HepG2 (cell line): ENCODE measurements around the gene ABCC1. TPM values are rescaled to one million over a fixed set of nuclear protein-coding genes. Genes with fewer than 3 reads are reported as not detected.

Experiments
- ATAC-seq: fragments of 200-7000 bp; cut with Tn5 transposase; 3 replicates; pipeline ENCODE4 v1.9.1; 2020; ENCODE audit warnings: mild to moderate bottlenecking, moderate library complexity
- BruUV-seq: library from RNA; stranded (reverse); fragments of 400-500 nt; replicated peaks from 2 replicates; lab custom pipeline; 2021; lab: Mats Ljungman, UMichigan
- CTCF ChIA-PET: fragments of 300-600 bp; formaldehyde crosslinking; extraction: SDS; loops from one replicate; lab custom pipeline; 2021; ENCODE audit warnings: low total read pairs, inconsistent platforms, low intra/inter-chr PET ratio; lab: Yijun Ruan, JAX
- POLR2A ChIA-PET: fragments of 350-600 bp; sonication (Branson Sonifier 250); formaldehyde crosslinking; loops from one replicate; lab custom pipeline; 2020; ENCODE audit warnings: antibody characterized with exemption, inconsistent platforms; lab: Yijun Ruan, JAX
- DNase-seq: peaks from one replicate; pipeline ENCODE4 v3.0.0-alpha.2; 2015; ENCODE audit warnings: low spot score
- FAIRE-seq: peaks from 3 replicates; lab custom pipeline; 2011; peaks lifted over from hg19 to GRCh38; lab: Jason Lieb, UNC
- H2AFZ ChIP-seq: one replicate; pipeline ENCODE4 v1.6.1; 2011; ENCODE audit warnings: low read length, inconsistent platforms
- H3K27ac ChIP-seq: fragments of 300-600 bp; 3 replicates; pipeline ENCODE4 v1.8.0; 2011; ENCODE audit warnings: mixed run types, mild to moderate bottlenecking, mixed read lengths, low read length, inconsistent platforms; ENCODE audit not compliant: insufficient read depth; ENCODE audit errors: extremely low read length
- H3K27me3 ChIP-seq, 2 experiments: fragments of 200-600 bp in 1 of 2; 2 replicates in 1 of 2; 3 replicates in 1 of 2; pipeline versions ENCODE4 v1.6.0 to v1.8.0; 2011; ENCODE audit warnings: low read length in 2 of 2, mild to moderate bottlenecking in 2 of 2, moderate library complexity in 2 of 2, inconsistent platforms in 1 of 2; ENCODE audit not compliant: insufficient read depth in 2 of 2, control insufficient read depth in 1 of 2
- H3K36me3 ChIP-seq, 2 experiments: fragments of 200-600 bp in 1 of 2; replicated peaks in 1 of 2; 2 replicates in 1 of 2; 3 replicates in 1 of 2; pipeline versions ENCODE4 v1.5.1 to v1.8.0; 2011; ENCODE audit warnings: low read length in 2 of 2, inconsistent platforms in 1 of 2; ENCODE audit not compliant: insufficient read depth in 2 of 2, control insufficient read depth in 1 of 2
- H3K4me1 ChIP-seq: 2 replicates; pipeline ENCODE4 v1.5.1; 2012; ENCODE audit warnings: low read length, inconsistent platforms; ENCODE audit not compliant: insufficient read depth
- H3K4me2 ChIP-seq: 2 replicates; pipeline ENCODE4 v1.6.0; 2011; ENCODE audit warnings: low read depth, low read length, inconsistent platforms
- H3K4me3 ChIP-seq, 3 experiments: fragments of 200-600 bp in 1 of 3; sonication (generic), shearing (Covaris generic) in 1 of 3; replicated peaks in 1 of 3; 2 replicates each; pipeline ENCODE4 v1.5.1; 2011 to 2016; ENCODE audit warnings: low read length in 3 of 3, inconsistent platforms in 2 of 3, low read depth in 2 of 3, mild to moderate bottlenecking in 2 of 3, control low read depth in 1 of 3, mixed read lengths in 1 of 3; ENCODE audit not compliant: insufficient read depth in 1 of 3
- H3K79me2 ChIP-seq: one replicate; pipeline ENCODE4 v1.6.1; 2011; ENCODE audit warnings: low read length, inconsistent platforms; ENCODE audit not compliant: insufficient read depth
- H3K9ac ChIP-seq: 2 replicates; pipeline ENCODE4 v1.6.0; 2011; ENCODE audit warnings: mild to moderate bottlenecking, low read depth, low read length, inconsistent platforms; ENCODE audit not compliant: insufficient read depth
- H3K9me3 ChIP-seq: 2 replicates; pipeline ENCODE4 v1.5.1; 2012; ENCODE audit warnings: mild to moderate bottlenecking, low read length
- H4K20me1 ChIP-seq: 2 replicates; pipeline ENCODE4 v1.6.0; 2011; ENCODE audit warnings: inconsistent platforms, mild to moderate bottlenecking, low read length, moderate library complexity; ENCODE audit not compliant: insufficient read depth
- AGO1 ChIP-seq: fragments of 200-400 bp; formaldehyde crosslinking; IDR thresholded peaks from 2 replicates; pipeline ENCODE4 v1.6.1; 2017; ENCODE audit warnings: mild to moderate bottlenecking, low read depth, low read length, moderate library complexity; ENCODE audit not compliant: poor library complexity, severe bottlenecking
- BCL6 ChIP-seq: IDR thresholded peaks from 2 replicates; pipeline ENCODE4 v1.6.1; 2016; ENCODE audit warnings: missing genetic modification reagents, missing compliant biosample characterization
- ELF4 ChIP-seq: sonication (generic); formaldehyde crosslinking; IDR thresholded peaks from 2 replicates; pipeline ENCODE4 v1.5.0; 2020; ENCODE audit warnings: missing genetic modification reagents, mild to moderate bottlenecking, moderate library complexity, borderline replicate concordance
- GZF1 ChIP-seq: sonication (generic); formaldehyde crosslinking; IDR thresholded peaks from 2 replicates; pipeline ENCODE4 v1.5.1; 2020; ENCODE audit warnings: mild to moderate bottlenecking, missing genetic modification reagents
- HCFC1 ChIP-seq: fragments of 150-350 bp; IDR thresholded peaks from 2 replicates; pipeline ENCODE4 v1.6.1; 2014; ENCODE audit warnings: low read depth, low read length
- MBD4 ChIP-seq: IDR thresholded peaks from 2 replicates; pipeline ENCODE4 v1.6.1; 2012; ENCODE audit warnings: low read length, inconsistent platforms, borderline replicate concordance
- NR2F6 ChIP-seq, 2 experiments: IDR thresholded peaks; 2 replicates each; pipeline ENCODE4 v1.6.1; 2016; ENCODE audit warnings: antibody characterized with exemption in 1 of 2, mild to moderate bottlenecking in 1 of 2
- PHF8 ChIP-seq: sonication (generic); formaldehyde crosslinking; IDR thresholded peaks from 2 replicates; pipeline ENCODE4 v1.5.0; 2020; ENCODE audit warnings: missing genetic modification reagents
- PRMT3 ChIP-seq: sonication (generic); formaldehyde crosslinking; IDR thresholded peaks from 2 replicates; pipeline ENCODE4 v1.8.1; 2022; ENCODE audit warnings: low read depth, mild to moderate bottlenecking, moderate library complexity, missing genetic modification reagents, borderline replicate concordance
- RBFOX2 ChIP-seq: fragments of 200-400 bp; formaldehyde crosslinking; IDR thresholded peaks from 2 replicates; pipeline ENCODE4 v1.6.1; 2017; ENCODE audit warnings: low read depth, mild to moderate bottlenecking, low read length
- SAFB2 ChIP-seq: sonication (generic); formaldehyde crosslinking; IDR thresholded peaks from 2 replicates; pipeline ENCODE4 v1.5.1; 2020; ENCODE audit warnings: missing genetic modification reagents, low read depth, mild to moderate bottlenecking, borderline replicate concordance
- SMAD1 ChIP-seq: sonication (generic); formaldehyde crosslinking; IDR thresholded peaks from 2 replicates; pipeline ENCODE4 v1.4.0; 2020; ENCODE audit warnings: missing genetic modification reagents, low read depth, mild to moderate bottlenecking, borderline replicate concordance
- TCF7L2 ChIP-seq: IDR thresholded peaks from 2 replicates; pipeline ENCODE4 v1.6.1; 2011; ENCODE audit warnings: mild to moderate bottlenecking, low read depth, low read length, moderate library complexity
- ZBTB7A ChIP-seq: sonication (generic); formaldehyde crosslinking; IDR thresholded peaks from 2 replicates; pipeline ENCODE4 v1.8.0; 2022; ENCODE audit warnings: mild to moderate bottlenecking, missing genetic modification reagents
- ZFP62 ChIP-seq: sonication (generic); formaldehyde crosslinking; IDR thresholded peaks from 2 replicates; pipeline ENCODE4 v1.4.0; 2020; ENCODE audit warnings: missing genetic modification reagents
- ZFX ChIP-seq: sonication (generic); formaldehyde crosslinking; IDR thresholded peaks from 2 replicates; pipeline ENCODE4 v1.4.0; 2020; ENCODE audit warnings: mild to moderate bottlenecking, low read depth, missing genetic modification reagents, moderate library complexity
- ZNF337 ChIP-seq: sonication (generic); formaldehyde crosslinking; IDR thresholded peaks from 2 replicates; pipeline ENCODE4 v1.5.1; 2020; ENCODE audit warnings: missing genetic modification reagents, low read depth, mild to moderate bottlenecking, borderline replicate concordance
- ZNF512B ChIP-seq: sonication (generic); formaldehyde crosslinking; IDR thresholded peaks from 2 replicates; pipeline ENCODE4 v1.5.1; 2020; ENCODE audit warnings: missing genetic modification reagents, mild to moderate bottlenecking, borderline replicate concordance
- ZNF547 ChIP-seq: sonication (generic); formaldehyde crosslinking; IDR thresholded peaks from 2 replicates; pipeline ENCODE4 v1.5.1; 2020; ENCODE audit warnings: mild to moderate bottlenecking, missing genetic modification reagents
- ZNF589 ChIP-seq: sonication (generic); formaldehyde crosslinking; conservative IDR thresholded peaks from 2 replicates; pipeline ENCODE4 v1.8.0; 2022; ENCODE audit warnings: mild to moderate bottlenecking, moderate library complexity, missing genetic modification reagents
- ZNF720 ChIP-seq: sonication (generic); formaldehyde crosslinking; IDR thresholded peaks from 2 replicates; pipeline ENCODE4 v1.4.0; 2020; ENCODE audit warnings: missing genetic modification reagents
- ZNF816 ChIP-seq: sonication (generic); formaldehyde crosslinking; IDR thresholded peaks from 2 replicates; pipeline ENCODE4 v1.8.0; 2022; ENCODE audit warnings: missing genetic modification reagents, mild to moderate bottlenecking, borderline replicate concordance
- ZSCAN20 ChIP-seq: sonication (generic); formaldehyde crosslinking; IDR thresholded peaks from 2 replicates; pipeline ENCODE4 v1.4.0; 2020; ENCODE audit warnings: missing genetic modification reagents, mild to moderate bottlenecking, borderline replicate concordance
- WGBS: methylation state at CpG from one replicate; pipeline ENCODE4 v1.1.6; 2017; ENCODE audit warnings: low lambda C conversion rate; 5-methylcytosine and 5-hydroxymethylcytosine counted together
- in situ Hi-C: cut with HindIII; loops from 2 replicates; pipeline ENCODE4 v1.10.0; 2017; ENCODE audit warnings: low pct_unique_long_range_greater_than_20kb; ENCODE audit not compliant: extremely low pct_ligation_motif_present
- intact Hi-C: fragments of 100-400 bp; cut with micrococcal nuclease; formaldehyde crosslinking; loops from one replicate; pipeline ENCODE4 v1.10.0; 2022; ENCODE audit not compliant: unreplicated experiment
- polyA plus RNA-seq, 8 experiments: library from polyadenylated mRNA; depleted of rRNA in 3 of 8; stranded (reverse) in 7 of 8; unstranded in 1 of 8; fragments of >200 nt; fragmentation: Illumina TruSeq in 4 of 8; extraction: Trizol in 4 of 8; gene quantifications; 2 replicates each; pipeline versions ENCODE4 v1.2.1 to v1.2.3, GENCODE V29; 2011 to 2016; ENCODE audit warnings: low read depth in 4 of 8, missing spikeins in 1 of 8, mixed read lengths in 1 of 8; ENCODE audit not compliant: insufficient read depth in 1 of 8
- total RNA-seq, 5 experiments: library from RNA; depleted of rRNA; stranded (reverse); fragments of >200 nt; fragmentation: Illumina TruSeq; extraction: Trizol; gene quantifications; 2 replicates each; pipeline ENCODE4 v1.2.3, GENCODE V29; 2016; ENCODE audit warnings: low read depth in 1 of 5
- TF ChIP-seq, protein P1 (sequence below): sonication (generic); formaldehyde crosslinking; IDR thresholded peaks from 2 replicates; pipeline ENCODE4 v1.5.0; 2020; ENCODE audit warnings: missing genetic modification reagents, mild to moderate bottlenecking, borderline replicate concordance

ABCC1 gene
- total and polyA plus RNA-seq, 2 of the 13 experiments (the other 11 are each of a cell fraction or from before 2014, with no cell fraction given), result 13.0 to 30.6 TPM

- POLR2A ChIA-PET, result no interaction called here
- peaks cover 57 to 96% of the 10 kb centered on the region in 2 experiments for H3K36me3 ChIP-seq
- TF ChIP-seq RBFOX2 (0 out of 2 replicates have a peak, but pooled peaks have one; percentile 43), GZF1 (no peak), HCFC1 (no peak), ZBTB7A (no peak), ZNF720 (CRISPR knock-in tag) (no peak), ZFX (CRISPR knock-in tag) (no peak), ZNF816 (CRISPR knock-in tag) (no peak), ZFP62 (CRISPR knock-in tag) (no peak), PHF8 (CRISPR knock-in tag) (no peak), NR2F6 (IDR thresholded peaks at IDR 0.05) (no peak), NR2F6 (CRISPR knock-in tag; IDR thresholded peaks at IDR 0.05) (no peak), ZNF547 (CRISPR knock-in tag) (no peak), ELF4 (CRISPR knock-in tag) (no peak), PRMT3 (CRISPR knock-in tag) (no peak), ZNF337 (no peak), SAFB2 (CRISPR knock-in tag) (no peak), ZNF512B (CRISPR knock-in tag) (no peak), ZSCAN20 (CRISPR knock-in tag) (no peak), SMAD1 (no peak), ZNF589 (CRISPR knock-in tag) (no peak), AGO1 (no peak), TCF7L2 (no peak), BCL6 (no peak), MBD4 (no peak)
- TF ChIP-seq, protein P1, sequence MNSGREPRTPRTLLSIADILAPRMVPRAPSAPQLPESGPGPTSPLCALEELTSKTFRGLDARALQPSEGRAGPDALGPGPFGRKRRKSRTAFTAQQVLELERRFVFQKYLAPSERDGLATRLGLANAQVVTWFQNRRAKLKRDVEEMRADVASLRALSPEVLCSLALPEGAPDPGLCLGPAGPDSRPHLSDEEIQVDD (CRISPR knock-in tag), result no peak
Observed at GRCh38 chr16:16158082-16158658, 208.8 kb downstream of the ABCC1 start.

More at GRCh38 chr16:16158082-16158658, 208.8 kb downstream of the ABCC1 start:
- Histone ChIP-seq H2AFZ (no peak overlapping the region), H3K79me2 (no peaks in the 10 kb centered on the region), H3K9ac (no peak overlapping the region), H3K27ac (no peak overlapping the region), H3K4me1 (no peaks in the 10 kb centered on the region), H3K9me3 (peaks cover 14% of the 10 kb centered on the region; the same call in 1 of the 2 replicates), H3K4me2 (no peak overlapping the region), H3K27me3 (no peaks in the 10 kb centered on the region), H4K20me1 (no peaks in the 10 kb centered on the region), H3K4me3 (no peak overlapping the region)
- FAIRE-seq (no peak), DNase-seq (no peak), ATAC-seq (no peak)
- WGBS, result 74% methylated on average over 4 of the region's 4 CpGs
- BruUV-seq, result no TSS peak
- CTCF ChIA-PET, result no interaction called here
- intact Hi-C loops, result no loop called here
- in situ Hi-C loops, result no loop called here
